ENCODE data around the gene ITIH5. TPM values are rescaled to one million over a fixed set of nuclear protein-coding genes. Genes with fewer than 3 reads are reported as not detected.
"Not testable (repeated sequence)": the region's sequence is repeated elsewhere in the genome, so short reads cannot be mapped to it uniquely, and the experiment has no call there.

The ITIH5 gene
- not detected in 2 replicates for total RNA-seq (2014; rRNA removed; shearing (Covaris generic))

GRCh38 chr10:7666253-7667023 lies at the start of gene ITIH5:
ITIH5 (minus strand) TSS chr10:7666966; CDS start chr10:7666892, 74 bp downstream.
- DNase-seq (ENCODE audit: low spot score): no peak

DNA sequence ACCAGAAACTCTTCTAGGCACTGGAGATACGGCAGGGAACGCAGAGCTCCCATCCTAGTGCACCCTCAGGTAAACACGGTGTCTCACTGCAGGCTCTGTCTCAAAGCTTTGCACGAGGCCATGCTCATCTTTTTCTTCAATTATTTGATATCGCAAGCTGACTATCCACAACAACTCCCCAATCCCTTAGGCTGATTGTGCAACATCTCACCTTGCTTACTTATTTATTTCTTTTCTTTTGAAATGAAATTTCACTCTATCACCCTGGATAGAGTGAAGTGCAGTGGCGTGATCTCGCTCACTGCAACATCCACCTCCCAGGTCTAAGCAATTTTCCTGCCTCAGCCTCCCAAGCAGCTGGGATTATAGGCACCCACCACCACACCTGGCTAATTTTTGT lies 48.7 kb upstream of the ITIH5 start:
- no peak for DNase-seq (ENCODE audit: low spot score)

- DNase-seq (ENCODE audit: low spot score): not testable (repeated sequence)
Observed at GRCh38 chr10:7711075-7711474, 44.3 kb upstream of the ITIH5 start.

GRCh38 chr10:7710446-7710845 lies 43.7 kb upstream of the ITIH5 start:
- no peak for DNase-seq (ENCODE audit: low spot score)

- no peak for DNase-seq (ENCODE audit: low spot score)
Observed at GRCh38 chr10:7708832-7709231, 42.1 kb upstream of the ITIH5 start.

DNA sequence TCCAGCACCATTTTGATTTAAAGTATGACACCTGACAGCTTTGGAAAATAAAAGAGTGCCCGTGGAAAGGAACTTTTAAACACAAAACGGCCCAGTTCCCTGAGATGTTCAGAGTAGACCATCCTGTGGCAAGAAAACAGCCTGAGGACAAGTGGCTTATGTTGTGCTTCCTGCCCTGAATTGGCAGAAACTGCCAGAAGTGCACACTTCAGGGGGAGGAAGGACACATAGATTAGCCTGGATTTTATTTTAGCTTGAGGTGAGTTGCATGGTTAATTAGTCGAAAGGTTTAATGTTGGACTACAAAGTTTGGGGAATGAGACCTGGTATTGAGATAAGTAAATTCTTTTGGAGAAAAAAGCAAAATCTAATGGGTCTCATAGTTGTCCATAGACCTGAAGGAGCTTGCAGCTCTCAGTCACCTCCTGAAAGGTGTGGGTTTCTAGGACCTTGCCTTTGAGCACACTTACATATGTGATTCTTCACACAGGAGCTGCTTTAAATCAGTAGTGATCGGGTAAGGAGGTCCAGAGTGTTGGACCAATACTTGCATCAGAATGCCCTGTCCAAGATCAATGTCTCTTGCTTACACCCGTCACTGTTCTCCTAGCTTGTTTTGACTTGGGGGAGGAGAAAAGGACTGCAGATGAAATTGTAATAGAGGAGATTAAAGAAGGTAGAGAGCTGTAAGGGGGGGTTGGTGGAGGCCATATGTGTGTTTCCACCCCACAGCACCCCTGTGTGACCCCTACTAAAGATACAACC lies 41.3 kb upstream of the ITIH5 start:
- DNase-seq (ENCODE audit: low spot score): no peak

GRCh38 chr10:7707102-7707501 lies 40.3 kb upstream of the ITIH5 start:
- DNase-seq (ENCODE audit: low spot score): no peak

DNA sequence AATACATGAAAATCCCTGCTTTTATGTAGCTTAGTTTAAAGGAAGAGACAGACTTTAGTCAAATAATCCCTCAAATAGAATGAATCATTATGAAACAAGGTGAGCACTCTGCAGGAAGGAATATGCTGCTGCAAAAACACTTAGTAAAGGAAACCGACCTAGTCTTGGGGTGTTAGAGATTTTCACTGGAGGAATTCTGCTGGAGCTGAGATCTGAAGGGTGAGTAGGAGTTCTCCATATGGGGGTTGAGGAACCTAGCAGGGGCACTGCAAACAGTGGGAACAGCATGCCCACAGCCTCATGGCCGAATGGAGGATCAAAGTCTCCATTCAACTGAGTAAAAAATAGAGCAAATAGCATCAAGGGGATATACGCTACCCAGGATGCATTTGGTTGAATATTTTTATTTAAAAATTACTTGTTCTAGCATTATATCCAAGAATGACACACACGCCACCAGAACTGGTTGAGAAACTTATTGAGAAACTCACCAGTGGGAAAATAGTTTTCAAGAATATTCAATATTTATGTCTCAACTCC lies 39.8 kb upstream of the ITIH5 start:
- DNase-seq (ENCODE audit: low spot score): no peak

DNA sequence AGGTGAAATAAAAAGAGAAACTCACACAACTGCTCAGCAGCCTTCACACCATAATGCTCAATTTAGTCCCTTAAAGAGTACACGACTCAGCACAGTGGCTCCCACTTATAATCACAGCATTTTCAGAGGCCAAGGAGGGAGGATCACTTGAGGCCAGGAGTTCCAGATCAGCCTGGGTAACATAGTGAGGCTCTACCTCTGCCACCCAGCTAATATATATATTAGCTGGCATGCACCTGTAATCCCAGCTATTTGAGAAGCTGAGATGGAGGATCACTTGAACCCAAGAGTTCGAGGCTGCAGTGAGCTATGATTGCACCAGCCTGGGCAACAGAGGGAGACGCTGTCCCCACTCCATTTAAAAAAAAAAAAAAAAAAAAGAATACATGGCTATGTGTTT lies 38.6 kb upstream of the ITIH5 start:
- no peak for DNase-seq (ENCODE audit: low spot score)

DNA sequence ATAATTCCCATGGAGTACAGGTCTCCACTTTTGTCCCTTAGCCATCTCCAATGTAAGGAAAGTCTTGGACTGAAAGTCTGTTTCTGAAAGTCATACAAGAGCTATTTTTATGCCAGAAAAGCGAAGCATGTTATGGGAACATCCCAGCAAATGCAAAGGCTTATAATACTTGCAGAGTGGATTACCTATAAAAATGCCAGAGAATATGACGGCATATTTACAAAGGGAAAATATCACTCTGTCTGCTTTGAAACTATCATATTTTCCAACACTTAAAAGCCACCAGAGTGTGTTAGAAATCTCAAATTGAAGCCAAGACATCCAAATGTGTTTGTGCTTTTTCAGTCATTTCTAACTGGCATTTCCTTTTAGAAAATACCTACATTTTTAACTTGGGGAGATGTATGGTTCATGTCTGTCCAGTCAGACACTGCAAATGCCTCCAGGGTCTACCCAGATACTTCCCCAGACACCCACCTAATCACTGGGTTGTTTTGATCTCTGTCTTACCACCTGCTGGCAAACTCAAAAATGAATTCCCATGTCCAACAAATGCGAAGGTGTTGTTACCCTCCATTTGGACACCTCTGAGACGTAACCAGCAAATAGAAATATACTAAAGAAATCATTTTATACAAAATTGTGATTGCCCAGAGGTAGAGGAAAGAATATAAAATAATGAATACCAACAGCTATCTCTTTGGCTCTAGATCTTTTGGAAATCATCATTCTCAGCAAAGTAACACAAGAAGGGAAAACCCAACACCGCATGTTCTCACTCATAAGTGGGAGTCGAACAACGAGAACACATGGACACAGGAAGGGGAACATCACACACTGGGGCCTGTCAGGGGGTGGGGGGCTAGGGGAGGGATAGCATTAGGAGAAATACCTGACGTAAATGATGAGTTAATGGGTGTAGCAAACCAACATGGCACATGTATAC lies 37.6 kb upstream of the ITIH5 start:
- DNase-seq (ENCODE audit: low spot score): no peak

GRCh38 chr10:7703140-7703539 lies 36.4 kb upstream of the ITIH5 start, which contains the start of gene ITIH2:
ITIH2 (plus strand) TSS chr10:7703316; CDS start chr10:7703435, 119 bp downstream.
- no peak for DNase-seq (ENCODE audit: low spot score)

DNA sequence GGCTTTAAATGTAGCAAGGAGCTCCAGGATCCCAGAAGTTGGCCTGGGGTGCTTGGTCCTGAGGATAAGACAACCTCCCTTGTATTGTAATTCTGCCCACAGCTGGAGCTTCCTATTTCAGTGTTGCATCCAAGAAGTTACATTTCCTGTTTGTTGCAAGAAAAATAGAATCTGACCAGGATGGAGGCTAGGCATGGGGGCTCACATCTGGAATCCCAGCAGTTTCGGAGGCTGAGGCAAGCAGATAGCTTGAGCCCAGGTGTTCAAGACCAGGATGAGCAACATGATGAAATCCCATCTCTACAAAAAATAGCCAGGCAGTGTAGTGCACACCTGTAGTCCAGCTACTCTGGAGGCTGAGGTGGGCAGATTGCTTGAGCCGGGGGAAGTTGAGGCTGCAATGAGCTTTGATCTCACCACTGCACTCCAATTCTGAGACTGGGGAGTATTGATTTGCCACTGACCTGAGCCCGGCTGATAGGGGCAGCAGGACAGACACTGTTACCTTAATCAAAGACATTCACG lies 35.6 kb upstream of the ITIH5 start:
- no peak for DNase-seq (ENCODE audit: low spot score)

- no peak for DNase-seq (ENCODE audit: low spot score)
Observed at GRCh38 chr10:7701158-7701742, 34.5 kb upstream of the ITIH5 start.

- no peak for DNase-seq (ENCODE audit: low spot score)
Observed at GRCh38 chr10:7700577-7701125, 33.9 kb upstream of the ITIH5 start.

GRCh38 chr10:7697426-7697825 lies 30.7 kb upstream of the ITIH5 start:
- DNase-seq (ENCODE audit: low spot score): no peak

DNA sequence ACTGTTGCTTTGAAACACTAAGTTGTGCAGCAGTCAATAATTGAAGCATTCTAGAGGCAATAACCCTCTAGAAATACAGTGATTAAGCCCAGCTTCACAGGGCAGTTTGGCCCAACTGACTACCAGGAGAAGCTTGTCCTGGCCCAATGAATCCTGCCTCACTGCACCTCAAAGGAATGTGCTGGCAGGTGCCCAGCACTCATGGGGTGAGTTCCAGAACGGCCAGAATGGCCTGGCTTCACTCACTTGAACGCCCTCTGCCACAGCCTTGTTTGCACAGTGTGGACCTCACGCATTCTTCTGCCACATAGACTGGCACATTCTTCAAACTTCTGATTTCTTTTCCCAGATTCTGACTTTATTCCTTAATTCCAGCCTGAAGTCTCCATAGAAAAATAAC lies 29.8 kb upstream of the ITIH5 start:
- DNase-seq (ENCODE audit: low spot score): no peak

- not testable (repeated sequence) for DNase-seq (ENCODE audit: low spot score)
Observed at GRCh38 chr10:7693194-7693593, 26.4 kb upstream of the ITIH5 start.

- not testable (repeated sequence) for DNase-seq (ENCODE audit: low spot score)
Observed at GRCh38 chr10:7692368-7692767, 25.6 kb upstream of the ITIH5 start.

- DNase-seq (ENCODE audit: low spot score): not testable (repeated sequence)
Observed at GRCh38 chr10:7690885-7691597, 24.3 kb upstream of the ITIH5 start.

DNA sequence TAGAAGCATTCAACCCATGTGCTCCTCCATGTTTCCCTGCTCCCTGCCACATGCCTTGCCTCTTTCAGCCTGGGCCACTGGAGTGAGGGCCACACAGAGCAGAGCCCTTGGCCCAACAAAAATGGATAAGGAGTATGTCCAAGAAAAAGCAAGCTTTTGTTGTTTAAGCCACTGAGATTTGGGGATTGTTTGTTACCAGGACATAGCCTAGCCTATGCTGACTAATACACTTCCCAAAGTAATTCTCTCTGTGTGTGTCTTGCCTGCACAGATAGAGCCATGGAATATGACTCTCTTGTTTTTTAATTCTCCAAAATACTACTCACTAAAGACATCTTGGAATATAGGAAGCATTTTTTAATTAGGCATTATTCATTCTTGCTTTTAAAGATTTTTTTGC lies 22.8 kb upstream of the ITIH5 start:
- no peak for DNase-seq (ENCODE audit: low spot score)
